ENCODE measurements around the gene TAF1B. TPM values are rescaled to one million over a fixed set of nuclear protein-coding genes. Genes with fewer than 3 reads are reported as not detected.

Gene TAF1B
- total RNA-seq, 1 experiment from 2014 or later: 29.9 TPM

- Histone ChIP-seq H2BK5ac (ENCODE audit: insufficient read length, low read length) (no peak overlapping the region), H3K27ac (ENCODE audit: insufficient read length, low read depth, low read length) (no peak overlapping the region), H2BK120ac (ENCODE audit: low read depth, low read length, poor library complexity, severe bottlenecking) (no peak overlapping the region), H4K8ac (replicated peaks; ENCODE audit: insufficient read length, low read depth, low read length) (no peak overlapping the region), H3K4me1 (ENCODE audit: insufficient read depth, low read length) (no peaks in the 10 kb centered on the region), H3T11ph (ENCODE audit: low read length) (no peak overlapping the region), H3K79me2 (ENCODE audit: insufficient read depth, low read length) (no peaks in the 10 kb centered on the region), H3K4ac (ENCODE audit: low read depth, low read length) (no peak overlapping the region), H3K9me3 (ENCODE audit: control insufficient read depth, low read depth, low read length) (no peaks in the 10 kb centered on the region), H2BK20ac (ENCODE audit: low read depth, low read length, poor library complexity, severe bottlenecking) (no peak overlapping the region), H2AK5ac (ENCODE audit: insufficient read length, low read length) (no peak overlapping the region), H3K14ac (ENCODE audit: insufficient read depth, low read length) (no peak overlapping the region), H4K20me1 (ENCODE audit: control insufficient read depth, insufficient read depth, insufficient read length) (no peaks in the 10 kb centered on the region), H2BK12ac (ENCODE audit: insufficient read length, low read depth, low read length) (no peak overlapping the region), H3K4me2 (ENCODE audit: insufficient read depth, insufficient read length, low read length) (no peak overlapping the region), H3K79me1 (ENCODE audit: insufficient read depth, low read depth, low read length, poor library complexity, severe bottlenecking) (no peaks in the 10 kb centered on the region), H3K23ac (ENCODE audit: insufficient read length, low read depth, low read length) (no peak overlapping the region), H2AFZ (ENCODE audit: low read length) (no peak overlapping the region), H3K18ac (ENCODE audit: insufficient read length, low read depth, low read length) (no peak overlapping the region), H2BK15ac (ENCODE audit: low read depth, low read length) (no peak overlapping the region), H3K23me2 (ENCODE audit: insufficient read length, low read depth, low read length, poor library complexity, severe bottlenecking) (no peaks in the 10 kb centered on the region), H3K27me3 (ENCODE audit: insufficient read depth, low read length) (no peaks in the 10 kb centered on the region), H4K91ac (ENCODE audit: insufficient read length, low read depth, low read length) (no peak overlapping the region), H3K56ac (ENCODE audit: insufficient read length, low read depth, low read length) (no peak overlapping the region), H3K9ac (ENCODE audit: extremely low read depth, insufficient read length, low read length) (no peak overlapping the region), H4K5ac (ENCODE audit: insufficient read length, low read depth, low read length) (no peak overlapping the region)
- DNase-seq: no peak
- Mint-ChIP-seq H3K4me1 (no peaks in the 10 kb centered on the region), H3K36me3 (ENCODE audit: insufficient read depth in 1 of 3, low read depth in 3 of 3) (no peaks in the 10 kb centered on the region; a peak in 2 of 7 replicates), H3K4me3 (no peak overlapping the region), H3K27ac (no peak overlapping the region), H3K27me3 (ENCODE audit: low read depth) (no peaks in the 10 kb centered on the region; the same call in 1 of the 2 replicates), H3K9me3 (no peaks in the 10 kb centered on the region)
- no CpG with 5 or more reads among the region's 8 CpGs for WGBS (ENCODE audit: extremely low coverage, insufficient read length, low lambda C conversion rate)
- no peak for TF ChIP-seq CTCF (conservative IDR thresholded peaks at IDR 0.05)
These were observed 139.0 kb downstream of the TAF1B start for GRCh38 chr2:9982248-9982647.
